Testis (tissue), 3 donors: ENCODE data around the gene SEPTIN5. TPM values are rescaled to one million over a fixed set of nuclear protein-coding genes. Genes with fewer than 3 reads are reported as not detected.

Source experiments
- DNase-seq: peaks from one replicate; pipeline ENCODE4 v3.0.0-alpha.2; 2019
- H3K27ac ChIP-seq, 2 donors: fragments of 200-600 bp; sonication (generic); one replicate each; pipeline ENCODE4 v1.5.1; 2019
- H3K27me3 ChIP-seq: fragments of 200-600 bp; sonication (generic); one replicate; pipeline ENCODE4 v1.5.1; 2019
- H3K36me3 ChIP-seq: fragments of 200-600 bp; sonication (generic); one replicate; pipeline ENCODE4 v1.5.1; 2017; ENCODE audit warnings: low read depth; ENCODE audit errors: missing control alignments
- H3K4me1 ChIP-seq: fragments of 200-600 bp; sonication (generic); one replicate; pipeline ENCODE4 v1.5.1; 2019
- H3K4me3 ChIP-seq, 2 donors: fragments of 200-600 bp; sonication (generic); one replicate each; pipeline ENCODE4 v1.5.1; 2017 to 2019
- H3K9me3 ChIP-seq: fragments of 200-600 bp; sonication (generic); one replicate; pipeline ENCODE4 v1.5.1; 2017
- POLR2A ChIP-seq: fragments of 450-650 bp; IDR thresholded peaks from one replicate; pipeline ENCODE4 v1.6.1; 2017; ENCODE audit warnings: antibody characterized with exemption, mild to moderate bottlenecking, moderate library complexity
- WGBS, 2 donors: methylation state at CpG; one replicate each; pipeline ENCODE4 v1.1.5; 2018; 5-methylcytosine and 5-hydroxymethylcytosine counted together
- intact Hi-C: fragments of 100-400 bp; cut with DNase I; formaldehyde crosslinking; loops from one replicate; pipeline ENCODE4 v1.15.1; 2023; ENCODE audit warnings: low total_unique reads
- polyA plus RNA-seq: library from polyadenylated mRNA; stranded (reverse); fragments of 350-450 nt; fragmentation: Illumina TruSeq; extraction: RNeasy Lipid Tissue Mini Kit (QIAGEN cat#74804); gene quantifications from one replicate; pipeline ENCODE4 v1.2.3, GENCODE V29; 2014; ENCODE audit warnings: low read depth, low replicate concordance; ENCODE audit not compliant: insufficient read depth
- total RNA-seq, 2 donors: library from RNA; depleted of rRNA; stranded (reverse); fragments of >200 nt; gene quantifications; one replicate each; pipeline ENCODE4 v1.2.3, GENCODE V29; 2016
- TF ChIP-seq, protein P1 (sequence below), 3 experiments: fragments of 450-650 bp in 2 of 3; fragments of 200-600 bp in 1 of 3; sonication (generic) in 1 of 3; IDR thresholded peaks; one replicate each; pipeline ENCODE4 v1.5.1; 2016 to 2019; ENCODE audit warnings: antibody characterized with exemption in 3 of 3, mild to moderate bottlenecking in 2 of 3, moderate library complexity in 1 of 3

Gene SEPTIN5
- total and polyA plus RNA-seq, 3 donors from 2014 or later, result 33.9 to 89.3 (median 68.9) TPM

DNA sequence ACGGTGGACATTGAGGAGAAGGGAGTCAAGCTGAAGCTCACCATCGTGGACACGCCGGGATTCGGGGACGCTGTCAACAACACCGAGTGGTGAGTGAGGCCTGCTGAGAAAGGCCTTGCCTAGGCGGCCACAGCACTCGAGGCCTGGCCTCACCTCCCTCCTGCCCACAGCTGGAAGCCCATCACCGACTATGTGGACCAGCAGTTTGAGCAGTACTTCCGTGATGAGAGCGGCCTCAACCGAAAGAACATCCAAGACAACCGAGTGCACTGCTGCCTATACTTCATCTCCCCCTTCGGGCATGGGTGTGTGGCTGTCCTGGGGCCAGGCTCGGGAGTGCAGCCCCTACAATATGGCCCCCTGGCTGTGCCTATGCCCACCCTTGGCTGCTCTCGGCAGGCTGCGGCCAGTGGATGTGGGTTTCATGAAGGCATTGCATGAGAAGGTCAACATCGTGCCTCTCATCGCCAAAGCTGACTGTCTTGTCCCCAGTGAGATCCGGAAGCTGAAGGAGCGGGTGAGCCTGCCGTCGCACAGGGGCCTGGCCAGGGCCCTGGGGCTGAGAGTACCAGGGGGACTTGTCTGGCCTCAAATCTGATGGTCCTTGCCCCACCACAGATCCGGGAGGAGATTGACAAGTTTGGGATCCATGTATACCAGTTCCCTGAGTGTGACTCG lies 6.0 kb downstream of the SEPTIN5 start:
- no peak for DNase-seq
- intact Hi-C loops, result no loop called here
- Histone ChIP-seq H3K27ac (no peak overlapping the region), H3K4me3 (no peak overlapping the region), H3K36me3 (no peaks in the 10 kb centered on the region), H3K27me3 (no peaks in the 10 kb centered on the region), H3K9me3 (no peaks in the 10 kb centered on the region), H3K4me1 (peaks cover 16% of the 10 kb centered on the region)
- WGBS, 2 donors, result 90 to 91% methylated on average over 8 to 26 of the region's 26 CpGs
- TF ChIP-seq, protein P1, sequence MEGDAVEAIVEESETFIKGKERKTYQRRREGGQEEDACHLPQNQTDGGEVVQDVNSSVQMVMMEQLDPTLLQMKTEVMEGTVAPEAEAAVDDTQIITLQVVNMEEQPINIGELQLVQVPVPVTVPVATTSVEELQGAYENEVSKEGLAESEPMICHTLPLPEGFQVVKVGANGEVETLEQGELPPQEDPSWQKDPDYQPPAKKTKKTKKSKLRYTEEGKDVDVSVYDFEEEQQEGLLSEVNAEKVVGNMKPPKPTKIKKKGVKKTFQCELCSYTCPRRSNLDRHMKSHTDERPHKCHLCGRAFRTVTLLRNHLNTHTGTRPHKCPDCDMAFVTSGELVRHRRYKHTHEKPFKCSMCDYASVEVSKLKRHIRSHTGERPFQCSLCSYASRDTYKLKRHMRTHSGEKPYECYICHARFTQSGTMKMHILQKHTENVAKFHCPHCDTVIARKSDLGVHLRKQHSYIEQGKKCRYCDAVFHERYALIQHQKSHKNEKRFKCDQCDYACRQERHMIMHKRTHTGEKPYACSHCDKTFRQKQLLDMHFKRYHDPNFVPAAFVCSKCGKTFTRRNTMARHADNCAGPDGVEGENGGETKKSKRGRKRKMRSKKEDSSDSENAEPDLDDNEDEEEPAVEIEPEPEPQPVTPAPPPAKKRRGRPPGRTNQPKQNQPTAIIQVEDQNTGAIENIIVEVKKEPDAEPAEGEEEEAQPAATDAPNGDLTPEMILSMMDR (IDR thresholded peaks at IDR 0.05), result no peak
- no peak for TF ChIP-seq POLR2A

- WGBS, 2 donors, result 89 to 100% methylated on average over 1 to 2 of the region's 2 CpGs
- Histone ChIP-seq H3K27ac (no peak overlapping the region), H3K9me3 (no peaks in the 10 kb centered on the region), H3K27me3 (no peaks in the 10 kb centered on the region), H3K4me3 (no peak overlapping the region), H3K36me3 (no peaks in the 10 kb centered on the region), H3K4me1 (peaks cover 15% of the 10 kb centered on the region)
- no peak for TF ChIP-seq POLR2A
- TF ChIP-seq, protein P1 (IDR thresholded peaks at IDR 0.05), result no peak
- intact Hi-C loops, result no loop called here
- DNase-seq, result no peak
Observed at GRCh38 chr22:19720999-19721329, 6.7 kb downstream of the SEPTIN5 start.

- no peaks in the 10 kb centered on the region for H3K9me3 ChIP-seq
- 50 to 72% methylated on average over 17 to 42 of the region's 44 CpGs for WGBS, 2 donors
- no peaks in the 10 kb centered on the region for H3K36me3 ChIP-seq
- TF ChIP-seq, protein P1 (IDR thresholded peaks at IDR 0.05), result no peak
- TF ChIP-seq POLR2A, result no peak
- no peaks in the 10 kb centered on the region for H3K27me3 ChIP-seq
- H3K4me1 ChIP-seq, result peaks cover 15% of the 10 kb centered on the region
- DNase-seq, result no peak
- peak overlapping the region in 1 of 2 donors; percentile 17 for H3K4me3 ChIP-seq
- no peak overlapping the region for H3K27ac ChIP-seq
- intact Hi-C loops, result no loop called here
Observed at GRCh38 chr22:19721330-19722177, 7.3 kb downstream of the SEPTIN5 start.

- H3K36me3 ChIP-seq, result no peaks in the 10 kb centered on the region
- H3K27ac ChIP-seq, result no peak overlapping the region
- H3K27me3 ChIP-seq, result no peaks in the 10 kb centered on the region
- H3K9me3 ChIP-seq, result no peaks in the 10 kb centered on the region
- TF ChIP-seq, protein P1 (IDR thresholded peaks at IDR 0.05), result no peak
- TF ChIP-seq POLR2A, result no peak
- 69 to 76% methylated on average over 9 to 43 of the region's 60 CpGs for WGBS, 2 donors
- intact Hi-C loops, result no loop called here
- no peak for DNase-seq
- H3K4me3 ChIP-seq, result peak overlapping the region in 1 of 2 donors; percentile 17
- H3K4me1 ChIP-seq, result peaks cover 13% of the 10 kb centered on the region
Observed at GRCh38 chr22:19722178-19722981, 8.1 kb downstream of the SEPTIN5 start.
